NCI-H2196 (cell line): ENCODE results near the gene ABLIM3.

Experiments
- DNase-seq: peaks from one replicate; lab custom pipeline; 2025; ENCODE audit not compliant: unreplicated experiment; lab: John Stamatoyannopoulos, UW

The ABLIM3 gene

DNA sequence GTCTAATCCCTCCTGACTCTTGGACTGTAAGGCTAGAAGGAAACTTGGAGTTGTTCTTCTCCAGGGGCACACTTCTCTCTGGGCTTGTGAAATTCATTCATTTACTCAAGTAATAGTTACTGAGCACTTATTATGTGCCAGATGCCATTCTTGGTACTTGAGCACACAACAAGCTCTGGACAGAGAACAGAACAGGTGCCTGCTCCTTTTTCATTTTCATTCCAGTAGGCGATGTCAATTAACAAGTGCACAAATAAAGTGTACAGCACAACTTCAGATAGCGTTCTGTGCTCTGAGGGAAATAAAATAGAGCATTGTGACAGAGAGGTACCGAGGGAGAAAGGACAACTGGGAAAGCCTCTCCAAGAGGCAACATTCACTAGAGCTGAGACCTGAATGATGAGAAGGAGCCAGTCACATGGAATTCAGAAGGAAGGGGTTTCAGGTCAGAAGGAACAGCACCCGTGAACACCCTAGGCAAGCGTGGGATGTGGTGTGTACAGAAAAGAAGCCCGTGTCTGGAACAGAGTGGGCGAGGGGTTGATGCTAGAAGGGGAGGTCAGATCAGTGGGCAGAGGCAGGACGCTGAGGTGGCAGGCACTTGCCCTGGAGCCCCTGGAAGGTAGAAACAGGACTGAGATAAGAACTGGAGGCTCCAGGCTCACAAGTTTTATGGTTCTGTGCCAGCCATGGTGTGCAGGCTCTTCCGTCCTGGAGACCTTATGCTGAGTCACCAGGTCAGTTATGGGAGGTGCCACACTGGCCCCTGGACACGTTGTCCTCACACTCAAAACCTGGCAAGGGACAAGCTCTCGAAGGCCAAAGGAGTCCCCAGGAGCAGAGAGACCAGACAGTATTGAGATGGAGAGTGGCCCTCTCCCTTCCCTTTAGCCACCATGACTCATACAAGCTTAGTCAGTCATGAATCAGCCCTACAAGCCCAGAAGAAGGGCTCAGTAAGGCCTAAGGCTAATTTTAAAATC is 7.2 kb upstream of the ABLIM3 start:
- no peak for DNase-seq

DNA sequence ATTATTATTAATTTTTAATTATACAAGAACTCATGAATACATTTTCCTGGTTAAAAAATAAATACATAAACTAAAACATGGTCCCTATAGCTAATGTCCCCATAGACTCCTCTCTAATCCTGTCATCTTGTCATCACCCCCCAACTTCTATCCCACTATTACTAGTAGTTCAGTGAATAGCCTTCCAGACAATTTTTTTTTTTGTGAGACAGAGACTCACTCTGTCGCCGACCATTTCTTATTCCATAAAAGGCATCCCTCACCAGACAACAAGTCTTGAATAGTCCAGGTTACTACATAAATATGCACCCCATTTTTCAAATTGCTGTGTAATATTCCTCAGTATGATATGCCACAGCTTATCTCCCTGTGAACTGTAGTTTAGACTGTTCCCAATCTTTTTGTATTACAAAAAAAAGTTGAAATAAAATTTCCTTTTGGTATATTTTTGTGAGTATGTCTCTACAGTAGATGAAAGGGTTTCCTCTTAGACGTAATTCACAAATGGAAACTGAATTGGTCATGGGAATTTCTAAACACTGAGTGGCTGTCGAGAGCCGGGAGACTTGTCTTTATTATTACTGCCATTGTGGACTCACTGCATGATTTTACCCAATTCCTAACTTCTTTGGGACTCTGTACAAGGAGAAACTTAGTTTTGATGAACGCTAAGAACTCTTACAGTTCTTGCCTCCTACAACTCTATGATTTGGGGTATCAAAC is 6.4 kb upstream of the ABLIM3 start:
- DNase-seq, result no peak

DNA sequence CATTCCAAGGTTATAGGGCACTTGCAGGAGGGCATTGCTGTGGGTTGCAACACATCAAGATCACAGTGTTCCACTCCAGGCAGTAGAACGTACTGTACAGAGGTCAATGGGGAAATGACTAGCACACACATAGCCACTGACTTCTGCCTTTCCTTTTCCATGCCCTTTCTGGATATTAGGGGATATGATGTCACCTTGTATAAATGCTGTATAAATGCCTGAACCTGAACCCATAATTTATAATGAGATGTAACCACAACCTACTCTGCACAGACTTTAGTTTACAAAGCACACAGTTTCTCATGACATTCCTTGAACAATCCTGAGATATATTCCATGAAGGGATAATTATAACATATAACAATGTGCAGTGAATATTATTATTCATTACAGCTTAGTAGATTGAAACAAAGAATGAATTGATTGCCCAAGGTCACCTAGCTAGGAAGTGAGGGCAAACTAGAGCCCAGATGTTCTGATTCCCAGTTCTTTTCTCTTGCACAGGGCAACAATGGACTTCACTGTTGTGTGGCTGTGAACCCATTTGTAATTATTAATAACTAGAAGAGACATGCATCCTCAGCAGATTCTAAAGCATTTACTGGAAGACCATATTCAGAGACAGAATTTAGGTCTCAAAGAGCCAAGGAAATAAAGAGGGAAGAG is 5.6 kb upstream of the ABLIM3 start:
- no peak for DNase-seq

DNA sequence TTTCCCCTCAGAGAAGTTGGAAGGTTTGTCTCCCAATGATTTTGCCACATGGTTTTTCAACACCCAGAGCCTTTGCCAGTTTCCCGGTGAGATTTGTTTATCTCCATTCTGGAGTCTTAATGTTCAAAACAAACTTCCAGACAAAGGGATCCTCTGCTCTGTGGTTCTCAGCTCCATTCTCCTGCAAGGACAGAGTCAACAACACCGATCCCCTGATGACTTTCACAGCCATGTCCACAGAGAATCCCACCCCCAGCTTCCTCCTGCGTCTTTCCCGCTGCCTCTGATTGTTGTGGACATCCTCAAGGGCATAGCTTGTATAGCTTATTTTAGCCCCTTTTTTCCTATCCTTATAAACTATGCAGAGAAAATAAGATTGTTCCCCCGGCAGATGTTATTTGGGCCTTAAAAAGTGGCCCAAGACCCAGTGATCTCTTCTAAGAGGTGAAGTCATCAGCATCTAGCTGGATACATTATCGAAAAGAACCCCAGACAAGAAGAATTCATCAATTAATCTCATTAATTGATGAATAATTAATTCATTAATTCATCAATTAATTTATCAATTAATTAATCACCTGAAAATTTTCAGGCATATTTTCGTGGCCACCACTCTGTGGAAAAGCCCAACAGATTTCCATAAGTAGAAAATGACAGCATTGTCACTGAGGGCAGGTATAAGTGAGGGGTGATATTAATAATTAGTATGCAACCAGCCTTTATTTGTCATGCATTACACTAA is 2.9 kb upstream of the ABLIM3 start:
- DNase-seq, result no peak

DNA sequence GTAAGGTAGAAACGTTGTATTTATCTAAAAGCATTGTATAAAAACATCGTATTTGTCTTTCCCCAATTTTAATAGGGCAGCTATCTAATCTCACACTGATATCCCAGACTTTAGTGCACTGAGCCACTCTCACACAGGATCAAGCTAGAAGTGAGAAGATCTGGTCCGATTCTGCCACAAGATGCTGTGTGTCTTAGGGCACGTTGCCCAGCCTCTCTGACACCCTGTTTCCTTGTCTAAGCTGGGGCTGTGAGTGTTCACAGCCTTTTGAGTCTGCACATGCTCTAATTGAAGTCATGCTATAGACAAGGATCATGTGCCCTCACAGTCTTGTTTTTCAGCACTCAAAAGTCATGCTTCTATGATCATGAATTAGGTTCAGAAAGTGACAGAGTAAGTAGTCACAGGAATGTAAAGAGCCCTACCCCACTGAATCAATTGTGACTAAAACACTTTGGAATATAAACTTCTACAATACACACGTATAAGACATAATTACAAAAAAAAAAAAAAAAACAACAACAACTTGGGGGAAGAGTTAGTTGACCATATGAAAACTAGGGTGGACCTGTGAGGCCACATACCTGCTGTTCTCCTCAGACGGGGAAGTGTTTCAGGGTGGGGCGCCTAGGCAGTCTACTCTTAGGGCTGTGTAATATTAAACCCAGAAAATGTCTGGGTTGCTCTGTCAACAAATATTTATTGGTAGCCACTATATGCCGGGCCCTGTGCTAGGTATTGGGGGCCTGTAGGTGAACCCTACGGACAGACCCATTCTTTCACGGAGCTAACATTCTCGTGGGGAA is 893 bp upstream of the ABLIM3 start:
- no peak for DNase-seq

DNA sequence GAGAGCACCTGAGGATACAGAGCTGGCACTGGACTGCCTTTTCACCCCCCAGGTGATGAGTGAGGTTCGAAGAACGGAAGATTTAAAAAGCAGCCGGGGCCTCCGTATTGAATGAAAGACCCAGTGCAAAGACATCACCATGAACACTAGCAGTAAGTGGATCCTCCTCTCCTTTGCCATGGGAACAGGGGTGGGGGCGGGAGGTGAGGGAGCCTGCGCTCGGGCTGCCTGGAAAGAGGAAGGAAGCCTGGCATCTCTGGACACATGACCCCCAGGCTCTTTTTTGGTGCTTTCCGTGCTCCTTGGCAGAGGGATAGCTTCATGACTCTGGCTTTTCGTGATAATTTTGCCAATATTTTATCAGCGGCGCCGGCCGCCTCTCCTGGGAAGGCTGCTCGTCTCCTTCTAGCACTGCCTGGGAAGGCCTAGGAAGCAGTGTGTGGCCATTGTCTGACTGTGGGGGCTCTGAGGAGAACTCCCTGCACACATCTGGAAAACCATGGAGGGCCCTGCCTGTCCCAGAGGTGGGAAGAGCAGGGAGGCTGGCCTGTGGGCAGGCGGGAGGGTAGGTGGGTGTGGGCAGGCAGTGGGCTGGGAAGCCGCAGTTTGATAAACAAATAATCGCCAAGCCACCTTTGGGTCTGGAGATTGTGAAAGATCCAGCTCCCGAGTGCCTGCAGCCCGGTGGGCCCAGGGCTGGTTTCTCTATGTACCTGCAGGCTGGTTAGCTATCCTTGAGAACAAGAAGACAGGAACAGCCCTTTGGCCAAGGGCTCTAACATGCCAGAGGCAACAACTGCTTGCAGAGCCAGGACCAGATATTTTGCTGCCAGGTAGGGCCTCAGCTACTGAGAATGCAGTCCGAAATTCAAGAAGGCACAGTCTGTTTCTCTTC is 911 bp downstream of the ABLIM3 start:
- peak; percentile 9 for DNase-seq

DNA sequence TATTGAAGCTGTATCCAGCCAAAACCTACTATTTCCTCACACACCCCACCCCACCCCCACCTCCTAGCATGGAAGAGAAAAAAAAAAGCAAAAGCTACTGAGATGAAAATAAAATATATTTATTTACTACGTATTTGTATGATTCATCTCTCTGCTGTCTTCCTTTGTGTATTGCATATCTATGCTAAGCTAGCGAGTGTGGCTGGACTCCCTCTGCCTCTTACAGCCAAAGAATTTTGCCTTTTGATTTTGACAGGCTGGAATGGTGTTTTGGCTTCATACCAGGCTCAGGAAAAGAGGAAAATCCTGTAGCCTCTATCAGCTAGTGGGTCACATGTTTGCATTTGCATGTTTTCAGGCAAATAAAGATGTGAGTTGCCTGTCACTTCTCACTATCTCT is 2.2 kb downstream of the ABLIM3 start:
- no peak for DNase-seq

DNA sequence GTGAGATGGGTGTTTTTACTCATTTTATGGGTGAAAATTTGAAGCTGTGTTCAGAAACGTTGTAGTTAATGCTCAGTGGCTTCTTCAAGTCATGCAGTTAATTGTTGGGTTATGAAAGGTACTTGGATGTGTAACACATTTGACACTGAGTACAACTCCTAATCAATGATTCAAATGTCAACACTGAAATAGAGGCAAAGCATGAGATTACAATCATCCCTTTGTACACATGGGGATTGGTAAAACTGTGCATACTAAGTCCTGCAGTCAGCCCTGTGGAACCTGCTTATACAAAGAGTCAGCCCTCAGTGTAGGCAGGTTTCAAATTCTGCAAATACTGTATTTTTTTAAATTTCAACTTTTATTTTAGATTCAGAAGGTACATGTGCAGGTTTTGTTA is 3.3 kb downstream of the ABLIM3 start:
- DNase-seq, result no peak

DNA sequence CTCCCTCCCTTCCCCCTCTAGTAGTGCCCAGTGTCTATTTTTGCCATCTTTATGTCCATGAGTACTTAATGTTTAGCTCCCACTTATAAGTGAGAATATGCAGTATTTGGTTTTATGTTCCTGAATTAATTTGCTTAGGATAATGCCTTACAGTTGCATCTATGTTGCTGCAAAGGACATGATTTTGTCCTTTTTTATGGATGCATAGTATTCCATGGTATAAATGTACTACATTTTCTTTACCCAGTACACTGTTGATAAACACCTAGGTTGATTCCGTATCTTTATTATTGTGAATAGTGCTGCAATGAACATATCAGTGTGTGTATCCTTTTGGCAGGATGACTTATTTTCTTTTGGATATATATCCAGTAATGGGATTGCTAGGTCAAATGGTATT is 3.8 kb downstream of the ABLIM3 start:
- no peak for DNase-seq

DNA sequence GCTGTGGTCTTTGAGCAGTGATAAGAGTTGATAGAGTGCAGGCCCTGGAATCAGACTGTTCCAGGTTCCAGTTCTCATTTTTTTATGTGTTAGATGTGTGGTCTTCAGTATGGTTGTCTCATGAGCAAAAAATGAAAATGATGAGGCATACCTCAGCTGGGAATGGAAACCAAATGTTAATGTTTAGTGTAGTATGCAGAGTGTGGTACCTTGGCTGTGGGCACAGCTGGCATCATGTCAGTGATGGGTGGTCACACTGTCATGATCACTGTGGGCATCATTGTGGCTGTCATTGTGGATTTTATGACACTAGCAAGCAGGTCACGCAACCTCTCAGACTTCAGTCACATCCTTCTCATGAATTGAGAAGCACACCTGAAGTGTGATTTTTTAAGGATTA is 6.4 kb downstream of the ABLIM3 start:
- DNase-seq, result no peak

DNA sequence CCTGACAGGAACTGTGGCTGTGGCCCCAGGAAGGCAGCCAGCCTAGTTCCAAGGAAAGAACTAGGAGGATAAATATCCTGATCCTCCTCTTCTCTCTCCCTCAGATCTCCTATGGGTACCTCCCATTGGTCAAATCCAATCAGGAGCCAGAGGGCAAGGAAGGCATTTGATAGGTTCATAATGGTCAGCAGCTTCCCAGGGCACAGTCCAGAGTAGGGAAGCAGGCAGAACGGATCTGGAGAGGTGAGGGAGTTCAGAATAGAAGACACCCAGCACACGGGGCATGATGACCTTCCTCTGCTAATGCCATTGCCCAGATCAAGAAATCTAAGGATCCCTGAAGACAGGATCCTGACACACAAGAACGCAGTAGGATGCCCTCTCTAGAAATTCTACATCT is 8.6 kb downstream of the ABLIM3 start:
- no peak for DNase-seq

DNA sequence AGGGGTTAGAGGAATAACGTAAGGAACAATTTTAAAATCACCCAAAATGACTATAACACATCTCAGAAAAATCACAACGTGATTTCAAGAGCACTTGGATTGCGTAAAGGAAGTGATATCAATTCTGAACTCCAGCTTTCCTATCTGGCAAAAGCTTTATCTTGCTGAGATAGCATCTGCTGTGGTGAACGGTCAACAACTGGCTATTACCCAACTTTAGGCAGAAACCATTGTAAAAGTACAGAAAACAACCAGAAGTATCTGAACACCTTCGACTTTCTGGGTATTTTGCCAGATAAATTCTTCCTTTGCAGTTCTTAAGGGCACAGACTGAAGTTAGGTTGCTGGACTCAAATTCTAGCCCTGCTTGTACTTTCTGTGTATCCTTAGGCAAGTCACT is 9.2 kb downstream of the ABLIM3 start:
- DNase-seq, result no peak

DNA sequence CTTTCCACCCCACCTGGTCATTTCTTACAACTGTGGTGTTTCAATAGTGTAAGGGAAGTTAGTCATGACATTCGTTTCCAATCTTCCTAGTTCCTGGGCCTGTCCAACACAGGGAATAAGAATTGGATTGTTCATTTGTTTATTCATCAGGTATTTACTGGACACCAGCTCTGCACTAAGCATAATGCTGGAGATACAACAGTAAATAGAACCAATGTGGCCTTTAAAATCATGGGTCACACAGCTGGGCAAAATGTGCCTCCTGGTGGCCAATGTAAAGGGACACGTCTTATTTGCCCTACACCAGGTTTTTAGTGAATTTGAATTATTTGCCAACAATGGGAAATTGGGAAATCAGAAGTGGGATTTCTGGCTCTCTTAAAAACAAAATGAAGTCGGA is 10.4 kb downstream of the ABLIM3 start:
- DNase-seq, result no peak

DNA sequence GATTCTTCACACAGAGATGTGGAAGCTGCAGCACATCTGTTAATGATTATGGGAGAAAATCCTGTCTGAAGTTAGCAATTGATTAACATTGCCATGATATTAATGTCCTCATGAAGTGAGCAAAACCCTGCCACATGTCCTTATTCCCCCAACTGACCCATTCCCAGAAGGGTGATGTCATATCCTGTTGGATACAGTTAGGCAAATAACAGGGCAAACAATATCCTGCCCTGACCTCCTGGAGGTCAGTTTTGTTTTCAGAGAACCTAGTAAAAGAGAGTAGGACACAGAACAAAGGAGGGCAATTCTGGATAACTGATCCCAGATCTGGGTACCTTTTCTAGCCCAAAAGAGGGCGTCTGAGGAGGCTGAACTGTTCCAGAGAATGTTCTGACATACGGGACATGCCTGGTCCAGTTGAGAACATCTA is 11.0 kb downstream of the ABLIM3 start:
- DNase-seq, result no peak

DNA sequence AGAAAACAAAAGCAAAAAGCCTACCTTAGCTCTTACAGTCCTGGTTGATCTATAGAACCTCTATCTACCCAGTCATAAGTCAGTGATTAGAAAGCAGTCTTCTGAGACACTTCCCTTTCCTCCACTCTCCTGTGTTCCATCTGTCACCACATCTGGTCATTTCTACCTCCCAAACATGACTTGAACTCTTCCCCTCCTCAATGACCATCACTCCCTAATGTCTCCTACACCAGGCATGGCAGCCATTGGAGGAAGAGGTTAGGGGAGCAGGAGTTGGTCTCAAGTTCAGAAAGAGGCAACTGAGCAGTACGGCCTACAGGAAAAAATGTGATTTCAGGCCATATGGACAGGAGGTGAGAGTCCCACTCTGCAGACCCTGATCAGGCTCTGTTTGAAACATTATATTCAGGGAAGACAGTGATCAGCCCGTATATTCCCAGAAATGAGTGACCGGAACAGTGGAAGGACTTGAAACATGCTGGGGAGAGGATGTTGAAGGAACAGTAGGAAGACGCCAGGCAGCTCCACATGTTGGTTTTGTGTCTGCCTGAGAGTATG is 12.0 kb downstream of the ABLIM3 start:
- DNase-seq, result no peak

DNA sequence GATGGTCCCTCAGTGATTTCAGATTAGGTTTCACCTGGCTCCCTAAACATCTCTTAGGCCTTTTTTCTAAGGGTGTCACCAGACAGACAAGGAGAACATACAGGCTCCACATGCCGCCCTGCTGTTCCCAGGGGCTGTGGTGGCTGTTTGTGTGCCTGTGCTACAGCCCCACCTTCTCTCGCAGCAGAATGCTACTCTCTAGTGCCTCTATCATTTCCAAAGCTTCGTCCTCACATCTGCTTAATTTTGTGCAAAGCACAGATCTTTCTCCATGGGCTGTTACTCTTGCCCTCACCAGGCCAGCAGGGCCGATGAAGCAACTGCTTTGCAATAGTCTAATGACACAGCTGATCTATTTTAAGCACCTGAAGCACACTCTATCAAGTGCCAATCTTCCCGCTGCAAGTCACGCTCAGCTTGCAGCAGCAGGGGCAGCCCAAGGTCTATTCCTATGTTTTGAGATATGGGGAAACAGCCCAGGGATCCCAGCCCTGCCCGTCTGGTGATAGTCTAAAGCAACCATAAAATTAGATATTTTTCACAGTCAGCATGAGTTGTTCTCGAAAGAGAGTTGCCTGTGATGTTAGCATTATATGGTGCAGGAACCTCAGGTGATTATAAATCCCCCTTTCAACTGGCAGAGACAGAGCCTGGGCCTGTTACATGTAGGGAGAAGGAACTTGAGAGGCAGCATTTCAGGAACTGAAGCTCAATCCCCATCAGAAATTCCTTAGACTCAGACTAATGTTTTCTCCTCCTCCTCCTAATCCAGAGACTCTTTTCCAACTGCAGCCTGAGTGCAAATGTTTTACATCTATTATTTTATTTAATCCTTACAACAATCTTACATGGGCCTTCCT is 12.7 kb downstream of the ABLIM3 start:
- DNase-seq, result no peak

DNA sequence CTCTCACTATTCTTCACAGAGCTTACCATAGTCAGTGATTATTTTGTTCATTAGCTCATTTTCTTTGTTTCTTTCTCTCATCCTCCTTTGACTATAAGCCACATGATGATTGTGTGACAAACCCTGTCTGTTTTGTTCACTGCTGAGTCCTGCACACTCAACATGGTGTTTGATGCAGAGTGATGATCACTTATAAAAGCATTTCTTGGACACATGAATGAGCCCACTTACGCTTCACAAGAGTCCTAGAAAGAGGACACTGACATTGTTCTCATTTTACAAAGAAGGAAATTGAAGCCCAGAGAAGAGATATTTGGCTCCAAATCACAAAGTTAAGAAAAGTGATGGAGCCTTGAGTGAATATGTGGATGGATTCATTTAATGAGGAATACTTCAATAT is 13.4 kb downstream of the ABLIM3 start:
- no peak for DNase-seq
